Esophagus muscularis mucosa (tissue), 4 donors: ENCODE measurements around the gene TMC1. TPM values are rescaled to one million over a fixed set of nuclear protein-coding genes. Genes with fewer than 3 reads are reported as not detected.

ENCODE experiments used
- DNase-seq: peaks from one replicate; pipeline ENCODE4 v3.0.0-alpha.2; 2017; ENCODE audit errors: extremely low spot score
- H3K27ac ChIP-seq, 4 donors: fragments of 200-600 bp; sonication (generic); replicated peaks in 1 of 4; 1 replicate in 3 of 4; 2 replicates in 1 of 4; pipeline ENCODE4 v1.5.1; 2016 to 2019; ENCODE audit warnings: mild to moderate bottlenecking in 1 of 4
- H3K27me3 ChIP-seq, 4 donors: fragments of 200-600 bp; sonication (generic); one replicate each; pipeline versions ENCODE4 v1.5.1 to v1.6.0; 2016 to 2019
- H3K36me3 ChIP-seq, 4 donors: fragments of 200-600 bp; sonication (generic); one replicate each; pipeline ENCODE4 v1.5.1; 2016 to 2019
- H3K4me1 ChIP-seq, 4 donors: fragments of 200-600 bp; sonication (generic); one replicate each; pipeline ENCODE4 v1.5.1; 2016 to 2019
- H3K4me3 ChIP-seq, 4 donors: fragments of 200-600 bp; sonication (generic); 1 replicate in 2 of 4; 2 replicates in 2 of 4; pipeline ENCODE4 v1.5.1; 2016 to 2019; ENCODE audit warnings: mild to moderate bottlenecking in 4 of 4, moderate library complexity in 1 of 4
- H3K9me3 ChIP-seq, 4 donors: fragments of 200-600 bp; sonication (generic); 1 replicate in 3 of 4; 2 replicates in 1 of 4; pipeline ENCODE4 v1.5.1; 2016 to 2019
- EP300 ChIP-seq: sonication (generic); formaldehyde crosslinking; IDR thresholded peaks from one replicate; pipeline ENCODE4 v1.6.1; 2017; ENCODE audit warnings: antibody characterized with exemption
- POLR2A ChIP-seq: fragments of 450-650 bp; IDR thresholded peaks from one replicate; pipeline ENCODE4 v1.6.1; 2017; ENCODE audit warnings: antibody characterized with exemption, moderate library complexity, mild to moderate bottlenecking, low read depth
- POLR2AphosphoS5 ChIP-seq, 2 donors: sonication (generic); formaldehyde crosslinking; IDR thresholded peaks; one replicate each; pipeline ENCODE4 v1.6.1; 2017; ENCODE audit warnings: antibody characterized with exemption in 2 of 2
- WGBS: methylation state at CpG from one replicate; pipeline ENCODE4 v1.1.5; 2018; 5-methylcytosine and 5-hydroxymethylcytosine counted together
- intact Hi-C: fragments of 100-400 bp; cut with DNase I; formaldehyde crosslinking; loops from one replicate; pipeline ENCODE4 v1.15.1; 2023
- total RNA-seq, 4 donors: library from RNA; depleted of rRNA; stranded (reverse); fragments of >200 nt; gene quantifications; one replicate each; pipeline versions ENCODE4 v1.1.0 to v1.2.1, GENCODE V29; 2016
- TF ChIP-seq, protein P1 (sequence below), 3 experiments: fragments of 200-600 bp in 2 of 3; fragments of 450-650 bp in 1 of 3; sonication (generic) in 2 of 3; IDR thresholded peaks; one replicate each; pipeline ENCODE4 v1.5.1; 2017 to 2019; ENCODE audit warnings: antibody characterized with exemption in 3 of 3, mild to moderate bottlenecking in 2 of 3, moderate library complexity in 1 of 3

The TMC1 gene
- total RNA-seq, 4 donors from 2014 or later: not detected

- Histone ChIP-seq H3K4me3 (no peak overlapping the region), H3K36me3 (no peaks in the 10 kb centered on the region), H3K27me3 (no peaks in the 10 kb centered on the region), H3K4me1 (peaks cover 21 to 32% (median 24%) of the 10 kb centered on the region in 4 donors), H3K27ac (peak overlapping the region; percentile 28 to 71 (median 56)), H3K9me3 (no peaks in the 10 kb centered on the region)
- intact Hi-C loops: no loop called here
- WGBS: 68% methylated on average over 9 of the region's 9 CpGs
- DNase-seq: no peak
- peak; percentile 68 to 72 for TF ChIP-seq POLR2AphosphoS5 (IDR thresholded peaks at IDR 0.05)
- no peak for TF ChIP-seq POLR2A
- TF ChIP-seq, protein P1, sequence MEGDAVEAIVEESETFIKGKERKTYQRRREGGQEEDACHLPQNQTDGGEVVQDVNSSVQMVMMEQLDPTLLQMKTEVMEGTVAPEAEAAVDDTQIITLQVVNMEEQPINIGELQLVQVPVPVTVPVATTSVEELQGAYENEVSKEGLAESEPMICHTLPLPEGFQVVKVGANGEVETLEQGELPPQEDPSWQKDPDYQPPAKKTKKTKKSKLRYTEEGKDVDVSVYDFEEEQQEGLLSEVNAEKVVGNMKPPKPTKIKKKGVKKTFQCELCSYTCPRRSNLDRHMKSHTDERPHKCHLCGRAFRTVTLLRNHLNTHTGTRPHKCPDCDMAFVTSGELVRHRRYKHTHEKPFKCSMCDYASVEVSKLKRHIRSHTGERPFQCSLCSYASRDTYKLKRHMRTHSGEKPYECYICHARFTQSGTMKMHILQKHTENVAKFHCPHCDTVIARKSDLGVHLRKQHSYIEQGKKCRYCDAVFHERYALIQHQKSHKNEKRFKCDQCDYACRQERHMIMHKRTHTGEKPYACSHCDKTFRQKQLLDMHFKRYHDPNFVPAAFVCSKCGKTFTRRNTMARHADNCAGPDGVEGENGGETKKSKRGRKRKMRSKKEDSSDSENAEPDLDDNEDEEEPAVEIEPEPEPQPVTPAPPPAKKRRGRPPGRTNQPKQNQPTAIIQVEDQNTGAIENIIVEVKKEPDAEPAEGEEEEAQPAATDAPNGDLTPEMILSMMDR (IDR thresholded peaks at IDR 0.05): no peak
Observed at GRCh38 chr9:72524820-72525540, 3.6 kb downstream of the TMC1 start.

DNA sequence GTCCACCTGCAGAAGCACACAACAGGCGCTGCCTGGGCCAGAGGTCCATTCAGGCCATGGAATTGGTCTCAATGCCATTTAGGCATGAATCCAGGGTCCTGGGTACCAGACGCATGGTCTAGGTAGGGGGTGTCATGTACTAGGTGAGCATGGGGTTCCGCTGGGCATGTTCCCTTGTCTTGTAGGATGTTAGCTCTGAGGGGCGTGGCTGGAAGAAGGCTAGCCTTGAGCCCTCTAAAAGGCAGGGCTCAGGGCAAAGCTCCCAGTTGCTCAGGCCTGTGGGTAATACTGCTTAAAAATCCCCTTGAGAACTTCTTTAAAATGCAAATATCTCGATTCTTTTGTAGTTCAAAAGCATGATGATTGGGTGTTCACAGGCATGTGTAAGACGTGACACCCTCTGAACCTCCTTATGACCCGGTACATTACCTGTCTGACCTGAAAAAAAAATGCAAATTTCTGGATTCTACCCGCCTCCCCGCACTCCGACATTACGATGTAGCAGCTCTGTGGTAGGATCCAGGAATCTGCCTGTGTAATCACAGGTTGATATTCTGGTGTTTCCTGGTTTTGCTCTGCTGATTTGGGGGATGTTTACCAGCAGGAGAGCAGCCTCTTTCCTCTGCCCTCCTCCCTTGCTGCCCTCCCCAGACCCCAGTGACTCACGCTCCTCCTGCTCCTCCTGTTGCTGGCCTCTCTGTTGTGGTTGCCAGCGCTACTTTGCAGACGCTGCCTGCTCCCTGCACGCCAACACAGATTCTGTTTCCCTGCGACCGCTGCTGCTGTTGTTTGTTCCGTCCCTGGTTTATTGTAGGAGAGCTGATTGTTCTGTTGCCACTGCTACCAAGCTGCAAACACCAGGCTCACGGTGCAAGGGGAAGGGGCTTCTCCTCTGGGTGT is 5.7 kb downstream of the TMC1 start:
- no peak for DNase-seq
- no peaks in the 10 kb centered on the region for H3K27me3 ChIP-seq
- 31% methylated on average over 18 of the region's 19 CpGs for WGBS
- H3K9me3 ChIP-seq: peaks cover 0 to 10% (median 6%) of the 10 kb centered on the region in 4 donors
- TF ChIP-seq, protein P1 (IDR thresholded peaks at IDR 0.05): no peak
- TF ChIP-seq EP300 (no peak), POLR2A (no peak), POLR2AphosphoS5 (IDR thresholded peaks at IDR 0.05) (peak; percentile 76 to 84)
- peak overlapping the region; percentile 54 to 68 (median 58) for H3K27ac ChIP-seq
- peak overlapping the region; percentile 9 to 41 (median 28) for H3K4me3 ChIP-seq
- intact Hi-C loops: no loop called here
- H3K36me3 ChIP-seq: no peaks in the 10 kb centered on the region
- H3K4me1 ChIP-seq: peaks cover 21 to 32% (median 24%) of the 10 kb centered on the region in 4 donors

DNA sequence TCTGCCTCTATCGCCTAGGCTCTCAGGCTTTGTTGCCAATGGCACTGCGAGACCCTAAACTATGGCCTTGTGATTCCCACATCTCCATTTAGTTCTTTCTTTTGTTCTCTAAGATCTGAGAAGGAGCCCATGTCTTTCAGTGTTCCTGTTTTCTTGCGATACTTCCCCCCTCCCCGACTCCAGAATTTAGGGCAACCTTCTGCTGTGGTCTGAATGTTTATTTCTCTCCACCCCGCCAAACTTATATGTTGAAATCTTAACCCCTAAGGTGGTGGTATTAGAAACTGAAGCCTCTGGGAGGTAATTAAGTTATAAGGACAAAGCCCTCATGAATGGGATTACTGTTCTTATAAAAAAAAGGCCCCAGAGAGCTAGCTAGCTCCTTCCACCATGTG is 6.4 kb downstream of the TMC1 start:
- H3K27ac ChIP-seq: peak overlapping the region; percentile 54 to 68 (median 58)
- intact Hi-C loops: no loop called here
- WGBS: 47% methylated on average over 5 of the region's 5 CpGs

GRCh38 chr9:72529531-72529930 is 8.1 kb downstream of the TMC1 start:
- Histone ChIP-seq H3K9me3 (peaks cover 0 to 10% (median 6%) of the 10 kb centered on the region in 4 donors), H3K36me3 (no peaks in the 10 kb centered on the region), H3K4me3 (no peak overlapping the region), H3K27ac (no peak overlapping the region), H3K4me1 (peaks cover 21 to 32% (median 24%) of the 10 kb centered on the region in 4 donors), H3K27me3 (no peaks in the 10 kb centered on the region)
- WGBS: 69% methylated on average over 1 of the region's 1 CpG
- intact Hi-C loops: no loop called here
- TF ChIP-seq EP300: no peak
- no peak for TF ChIP-seq POLR2AphosphoS5 (IDR thresholded peaks at IDR 0.05)
- TF ChIP-seq POLR2A: no peak
- TF ChIP-seq, protein P1 (IDR thresholded peaks at IDR 0.05): no peak
- no peak for DNase-seq

More for the DNA sequence above, 6.4 kb downstream of the TMC1 start:
- Histone ChIP-seq H3K9me3 (peaks cover 0 to 10% (median 6%) of the 10 kb centered on the region in 4 donors), H3K36me3 (no peaks in the 10 kb centered on the region), H3K4me1 (peaks cover 21 to 32% (median 24%) of the 10 kb centered on the region in 4 donors), H3K27me3 (no peaks in the 10 kb centered on the region), H3K4me3 (peak overlapping the region; percentile 9 to 41 (median 28))
- no peak for DNase-seq
- TF ChIP-seq EP300 (no peak), POLR2A (no peak), POLR2AphosphoS5 (IDR thresholded peaks at IDR 0.05) (no peak)
- TF ChIP-seq, protein P1 (IDR thresholded peaks at IDR 0.05): no peak
